NT2/D1 (cell line): Measurements from ENCODE around the gene NAT10.

Experiments used
- SUZ12 ChIP-seq: IDR thresholded peaks from 2 replicates; pipeline ENCODE4 v1.6.1; 2011; ENCODE audit not compliant: insufficient read length, insufficient read depth; ENCODE audit errors: extremely low read depth
- YY1 ChIP-seq: IDR thresholded peaks from 2 replicates; pipeline ENCODE4 v1.6.1; 2011; ENCODE audit not compliant: insufficient read length, insufficient read depth
- ZNF274 ChIP-seq: IDR thresholded peaks from 2 replicates; pipeline ENCODE4 v1.6.1; 2011; ENCODE audit warnings: mild to moderate bottlenecking, low read depth, low read length

GRCh38 chr11:34064291-34064690, 41.1 kb upstream of the NAT10 start:
- TF ChIP-seq YY1 (no peak), SUZ12 (no peak), ZNF274 (no peak)
